Activated gamma-delta T cell treated with Interleukin-2 at 50 U/mL for 16 hours (primary cell): ENCODE results near the gene C12orf76.

Experiments used
- DNase-seq: peaks from one replicate; pipeline ENCODE4 v3.0.0-alpha.2; 2020

C12orf76 gene

DNA sequence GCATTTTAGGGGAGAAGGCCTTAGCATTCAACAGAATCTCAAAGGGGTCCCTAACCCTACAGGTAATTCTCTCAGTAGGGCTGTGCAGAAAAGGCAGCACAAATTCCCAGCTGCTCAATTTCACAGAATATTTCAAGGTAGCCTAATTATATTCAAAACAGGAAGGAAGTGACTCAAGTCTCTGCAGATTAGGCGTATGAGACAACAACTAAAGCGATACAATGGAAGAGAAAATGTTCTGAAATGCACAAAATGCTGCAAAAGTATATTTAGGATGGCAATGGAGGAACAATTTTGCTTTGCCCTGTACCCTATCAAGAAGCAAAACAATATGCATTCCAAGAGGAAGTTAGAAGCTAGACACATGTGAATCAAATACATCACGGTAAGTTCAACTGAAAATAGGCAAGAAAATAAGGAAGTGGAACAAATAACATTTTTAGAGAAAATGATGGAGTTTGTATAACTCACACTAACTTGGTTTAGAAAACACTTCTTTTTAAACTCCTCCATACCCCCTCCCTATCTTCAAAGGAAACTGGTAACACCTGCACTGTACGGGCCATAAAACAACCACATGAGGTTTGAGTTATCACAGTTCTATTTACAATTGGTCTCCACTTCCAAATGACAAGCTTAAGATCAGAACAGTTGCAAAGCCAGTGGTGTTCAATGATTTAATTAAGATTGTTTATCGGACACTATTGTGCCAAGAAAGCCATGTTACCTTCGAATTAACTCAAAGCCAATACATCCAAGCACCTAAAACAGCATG, 53.7 kb downstream of the C12orf76 start:
- no peak for DNase-seq

DNA sequence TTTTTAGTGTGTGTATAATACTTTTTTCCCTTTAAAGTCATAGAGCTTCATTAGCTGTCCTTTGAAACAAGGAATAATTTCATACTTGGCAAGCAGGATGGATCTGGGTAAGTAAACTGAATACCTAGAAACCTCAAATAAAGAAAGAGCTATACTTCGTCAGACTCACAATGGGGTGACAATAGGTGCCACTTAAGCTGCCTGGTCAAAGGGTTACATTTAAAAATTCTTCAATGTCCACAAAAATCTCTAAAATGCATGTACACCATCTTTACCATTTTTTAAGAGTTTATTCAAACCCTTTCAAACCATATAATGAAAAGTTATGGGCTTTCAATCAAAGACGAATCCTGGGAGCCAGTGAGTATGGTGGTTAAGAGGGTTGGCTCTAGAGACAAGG, 55.2 kb downstream of the C12orf76 start:
- no peak for DNase-seq

DNA sequence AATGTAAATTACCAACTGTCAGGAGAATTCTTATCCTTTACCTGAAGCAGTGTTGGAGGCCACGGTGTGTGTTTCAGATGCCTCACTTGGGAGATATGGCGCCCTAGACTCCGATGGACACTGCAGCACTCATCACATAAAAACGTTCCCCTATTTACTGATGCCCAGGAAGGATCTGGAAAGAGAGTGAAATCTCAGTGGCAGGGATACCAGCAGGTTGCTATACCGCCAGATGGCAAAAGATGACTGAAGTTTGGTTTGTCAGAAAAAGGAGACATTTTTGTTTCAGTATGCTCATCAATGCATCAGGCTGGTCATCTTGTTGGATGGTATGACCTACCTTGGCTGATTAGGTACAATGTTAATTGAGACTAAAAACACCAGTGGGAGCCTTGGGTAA, 56.7 kb downstream of the C12orf76 start:
- no peak for DNase-seq
